MCF 10A (cell line): ENCODE data around the gene PSG1. TPM values are rescaled to one million over a fixed set of nuclear protein-coding genes. Genes with fewer than 3 reads are reported as not detected.
"Not testable (repeated sequence)": the region's sequence is repeated elsewhere in the genome, so short reads cannot be mapped to it uniquely, and the experiment has no call there.

ENCODE experiments used
- Bru-seq: library from RNA; stranded (reverse); fragments of 400-500 nt; gene quantifications from one replicate; lab custom pipeline; 2021; lab: Mats Ljungman, UMichigan
- BruChase-seq, 2 experiments: library from RNA; stranded (reverse); fragments of 400-500 nt; gene quantifications; one replicate each; lab custom pipeline; 2021; lab: Mats Ljungman, UMichigan
- BruUV-seq: library from RNA; stranded (reverse); fragments of 400-500 nt; replicated peaks from 2 replicates; lab custom pipeline; 2021; lab: Mats Ljungman, UMichigan
- CTCF ChIA-PET: fragments of 300-600 bp; sonication (Branson Sonifier 250); formaldehyde crosslinking; extraction: SDS; loops from one replicate; lab custom pipeline; 2021; ENCODE audit warnings: antibody characterized with exemption, inconsistent platforms; lab: Yijun Ruan, JAX
- POLR2A ChIA-PET: fragments of 300-600, 350-650 bp; sonication (Branson Sonifier 250); formaldehyde crosslinking; extraction: SDS; loops from one replicate; lab custom pipeline; 2020; ENCODE audit warnings: antibody characterized with exemption, inconsistent platforms; lab: Yijun Ruan, JAX
- DNase-seq: peaks from one replicate; pipeline ENCODE4 v3.0.0-alpha.2; 2018; ENCODE audit not compliant: unreplicated experiment
- H3K27ac Mint-ChIP-seq: one replicate; pipeline ENCODE4 v1.8.0; 2022; ENCODE audit warnings: mild to moderate bottlenecking, low read depth, mixed read lengths; ENCODE audit not compliant: unreplicated experiment
- H3K27me3 Mint-ChIP-seq: one replicate; pipeline ENCODE4 v1.8.0; 2022; ENCODE audit warnings: mixed read lengths; ENCODE audit not compliant: insufficient read depth, unreplicated experiment
- H3K36me3 Mint-ChIP-seq: one replicate; pipeline ENCODE4 v1.8.0; 2022; ENCODE audit warnings: mild to moderate bottlenecking, moderate library complexity, mixed read lengths; ENCODE audit not compliant: insufficient read depth, unreplicated experiment
- H3K4me1 Mint-ChIP-seq: one replicate; pipeline ENCODE4 v1.8.0; 2022; ENCODE audit warnings: mixed read lengths; ENCODE audit not compliant: insufficient read depth, unreplicated experiment
- H3K4me3 Mint-ChIP-seq: one replicate; pipeline ENCODE4 v1.8.0; 2022; ENCODE audit warnings: mild to moderate bottlenecking, moderate library complexity, mixed read lengths; ENCODE audit not compliant: unreplicated experiment
- H3K9me3 Mint-ChIP-seq: one replicate; pipeline ENCODE4 v1.8.0; 2022; ENCODE audit warnings: mixed read lengths; ENCODE audit not compliant: unreplicated experiment
- CTCF ChIP-seq: fragments of 200-600 bp; IDR thresholded peaks from one replicate; pipeline ENCODE4 v1.8.0; 2022; ENCODE audit warnings: antibody characterized with exemption, mild to moderate bottlenecking; ENCODE audit not compliant: unreplicated experiment
- intact Hi-C: fragments of 100-400 bp; cut with micrococcal nuclease; formaldehyde crosslinking; loops from 2 replicates; pipeline ENCODE4 v1.14.1; 2022
- long read RNA-seq: library from polyadenylated mRNA; stranded (forward); transcript quantifications from one replicate; pipeline ENCODE4 v2.0.0, GENCODE V29; 2022
- total RNA-seq: library from RNA; stranded (reverse); gene quantifications from 2 replicates; pipeline ENCODE4 v1.2.3, GENCODE V29; 2022

PSG1 gene
- not detected in 2 replicates for total RNA-seq
- Bru-seq, nascent RNA = percentile 14 among the genes with signal in this experiment
- percentile 7 among the genes with signal in this experiment for BruChase-seq, experiment 1, labeled RNA remaining after a 6-hour chase
- BruChase-seq, experiment 2, labeled RNA remaining after a 2-hour chase = percentile 7 among the genes with signal in this experiment
- long read RNA-seq, partial matches to known transcripts = 0 of 1 reads
- long read RNA-seq, other reads (novel, unspliced or antisense) = 1 of 1 reads

GRCh38 chr19:42879613-42880012 is at the start of gene PSG1:
TSS of gene PSG1 (minus strand) at chr19:42879713. CDS start at chr19:42879581, 132 bp downstream.
- CTCF ChIA-PET = interaction anchor here (0.9 kb wide), 1 partner anchor 86 kb away, joined by 4 read pairs; no protein-coding TSS in a partner anchor
- BruUV-seq = no TSS peak
- Mint-ChIP-seq H3K4me1 (peaks cover 21% of the 10 kb centered on the region), H3K36me3 (no peaks in the 10 kb centered on the region), H3K9me3 (no peaks in the 10 kb centered on the region), H3K4me3 (no peak within 1 kb of the TSS), H3K27me3 (no peaks in the 10 kb centered on the region), H3K27ac (no peak within 1 kb of the TSS)
- DNase-seq = no peak
- no peak for TF ChIP-seq CTCF
- POLR2A ChIA-PET = interaction anchor here (0.6 kb wide), 1 partner anchor 484 kb away, joined by 4 read pairs; no protein-coding TSS in a partner anchor
- intact Hi-C loops = loop anchor here (10.0 kb wide), 1 partner anchor 45 kb away; no protein-coding TSS in a partner anchor

GRCh38 chr19:42928896-42929295 is 49.4 kb upstream of the PSG1 start:
- no peak overlapping the region for H3K27ac Mint-ChIP-seq
- peaks cover 20% of the 10 kb centered on the region for H3K4me1 Mint-ChIP-seq
- intact Hi-C loops = no loop called here
- no TSS peak for BruUV-seq
- CTCF ChIA-PET = interaction anchor here (0.6 to 1.8 kb wide), 7 partner anchors 43 to 229 kb away, joined by 3 to 7 read pairs (median 5); no protein-coding TSS in a partner anchor
- DNase-seq = no peak
- POLR2A ChIA-PET = no interaction called here
- no peaks in the 10 kb centered on the region for H3K27me3 Mint-ChIP-seq
- no peaks in the 10 kb centered on the region for H3K9me3 Mint-ChIP-seq
- no peak for TF ChIP-seq CTCF
- H3K4me3 Mint-ChIP-seq = no peak overlapping the region
- no peaks in the 10 kb centered on the region for H3K36me3 Mint-ChIP-seq

GRCh38 chr19:42926781-42927180 is 47.3 kb upstream of the PSG1 start:
- Mint-ChIP-seq H3K9me3 (no peaks in the 10 kb centered on the region), H3K4me1 (no peaks in the 10 kb centered on the region), H3K36me3 (no peaks in the 10 kb centered on the region), H3K27me3 (no peaks in the 10 kb centered on the region), H3K27ac (no peak overlapping the region), H3K4me3 (no peak overlapping the region)
- intact Hi-C loops = no loop called here
- BruUV-seq = no TSS peak
- no peak for TF ChIP-seq CTCF
- ChIA-PET CTCF (interaction anchor here (1.5 kb wide), 1 partner anchor 42 kb away, joined by 4 read pairs; no protein-coding TSS in a partner anchor), POLR2A (no interaction called here)
- no peak for DNase-seq

- H3K27ac Mint-ChIP-seq, BruUV-seq, H3K27me3 Mint-ChIP-seq, H3K9me3 Mint-ChIP-seq, H3K4me3 Mint-ChIP-seq, POLR2A ChIA-PET, H3K36me3 Mint-ChIP-seq, H3K4me1 Mint-ChIP-seq: not testable (repeated sequence)
- intact Hi-C loops = loop anchor here (1.0 kb wide), 1 partner anchor 130 kb away; no protein-coding TSS in a partner anchor
- CTCF ChIA-PET = interaction anchor here (0.6 to 6.4 kb wide), 15 partner anchors 9 to 580 kb away, joined by 3 to 39 read pairs (median 3); no protein-coding TSS in a partner anchor
- peak; percentile 74 for DNase-seq
- TF ChIP-seq CTCF = peak; percentile 93
Measured at GRCh38 chr19:42923106-42923505, 43.6 kb upstream of the PSG1 start.

- H3K9me3 Mint-ChIP-seq, H3K4me3 Mint-ChIP-seq, BruUV-seq, H3K27ac Mint-ChIP-seq, H3K27me3 Mint-ChIP-seq, intact Hi-C loops, H3K36me3 Mint-ChIP-seq, DNase-seq, H3K4me1 Mint-ChIP-seq: not testable (repeated sequence)
- ChIA-PET POLR2A (interaction anchor here (1.2 kb wide), 1 partner anchor 154 kb away, joined by 3 read pairs; no protein-coding TSS in a partner anchor), CTCF (interaction anchor here (0.5 to 6.4 kb wide), 5 partner anchors 34 to 504 kb away, joined by 3 to 39 read pairs (median 3); no protein-coding TSS in a partner anchor)
Measured at GRCh38 chr19:42920971-42921370, 41.5 kb upstream of the PSG1 start.
